Lower leg skin (tissue), 3 donors: Measurements from ENCODE around the gene NR1H4.

Experiments
- CTCF ChIP-seq, 3 donors: fragments of 450-650 bp; IDR thresholded peaks; one replicate each; pipeline ENCODE4 v1.5.1; 2016; ENCODE audit warnings: antibody characterized with exemption in 3 of 3, mild to moderate bottlenecking in 3 of 3, moderate library complexity in 2 of 3
- POLR2A ChIP-seq, 2 donors: fragments of 450-650 bp; IDR thresholded peaks; one replicate each; pipeline ENCODE4 v1.6.1; 2016 to 2017; ENCODE audit warnings: antibody characterized with exemption in 2 of 2, mild to moderate bottlenecking in 1 of 2, moderate library complexity in 1 of 2

GRCh38 chr12:100434177-100434576, 39.5 kb upstream of the NR1H4 start:
- TF ChIP-seq CTCF (IDR thresholded peaks at IDR 0.05), result no peak
- no peak for TF ChIP-seq POLR2A (IDR thresholded peaks at IDR 0.05)
